ENCODE measurements around the gene SHC2.

GRCh38 chr19:378706-379105 is 82.1 kb downstream of the SHC2 start:
- no peak for TF ChIP-seq CTCF (IDR thresholded peaks at IDR 0.05; ENCODE audit: poor library complexity)
- TF ChIP-seq EZH2phosphoT487 (IDR thresholded peaks at IDR 0.05; ENCODE audit: low read depth, severe bottlenecking, unreplicated experiment), result no peak

Measured in hepatocyte (in vitro differentiated cells).